Trophoblast cell (in vitro differentiated cells and primary cell): ENCODE results near the gene RALGAPB.

ENCODE experiments used
- DNase-seq, 2 donors: peaks; one replicate each; pipeline ENCODE4 v3.0.0-alpha.2; 2016
- H2AFZ ChIP-seq: 2 replicates; pipeline ENCODE4 v1.6.1; 2013; ENCODE audit warnings: low read length, moderate library complexity, mild to moderate bottlenecking; ENCODE audit not compliant: insufficient read depth, poor library complexity
- H2AK5ac ChIP-seq: 2 replicates; pipeline ENCODE4 v1.6.1; 2013; ENCODE audit warnings: mild to moderate bottlenecking, low read length
- H2BK120ac ChIP-seq: 2 replicates; pipeline ENCODE4 v1.6.1; 2013; ENCODE audit warnings: low read length, mild to moderate bottlenecking, moderate library complexity; ENCODE audit not compliant: insufficient read depth, poor library complexity
- H2BK12ac ChIP-seq: 2 replicates; pipeline ENCODE4 v1.6.1; 2013; ENCODE audit warnings: mild to moderate bottlenecking, low read length, moderate library complexity
- H2BK5ac ChIP-seq: 2 replicates; pipeline ENCODE4 v1.6.1; 2013; ENCODE audit warnings: low read length, low read depth, moderate library complexity, mild to moderate bottlenecking; ENCODE audit not compliant: poor library complexity
- H3K14ac ChIP-seq: 2 replicates; pipeline ENCODE4 v1.6.1; 2013; ENCODE audit warnings: mild to moderate bottlenecking, low read length
- H3K18ac ChIP-seq: 2 replicates; pipeline ENCODE4 v1.6.1; 2013; ENCODE audit warnings: mild to moderate bottlenecking, low read length
- H3K23ac ChIP-seq: 2 replicates; pipeline ENCODE4 v1.6.1; 2013; ENCODE audit warnings: low read length
- H3K27ac ChIP-seq: 2 replicates; pipeline ENCODE4 v1.5.1; 2013; ENCODE audit warnings: low read depth, mild to moderate bottlenecking, inconsistent platforms, low read length, moderate library complexity
- H3K27me3 ChIP-seq: 2 replicates; pipeline ENCODE4 v1.6.1; 2013; ENCODE audit warnings: inconsistent platforms, mild to moderate bottlenecking, low read length, moderate library complexity; ENCODE audit not compliant: insufficient read depth
- H3K36me3 ChIP-seq, 2 experiments: 1 replicate in 1 of 2; 2 replicates in 1 of 2; pipeline ENCODE4 v1.6.1; 2013; ENCODE audit warnings: low read length in 2 of 2, mild to moderate bottlenecking in 2 of 2, moderate library complexity in 1 of 2; ENCODE audit not compliant: insufficient read depth in 2 of 2, control insufficient read depth in 1 of 2
- H3K4ac ChIP-seq: 2 replicates; pipeline ENCODE4 v1.6.1; 2013; ENCODE audit warnings: low read depth, mild to moderate bottlenecking, low read length, moderate library complexity
- H3K4me1 ChIP-seq, 2 experiments: 1 replicate in 1 of 2; 2 replicates in 1 of 2; pipeline ENCODE4 v1.6.1; 2013; ENCODE audit warnings: low read length in 2 of 2, mild to moderate bottlenecking in 2 of 2, moderate library complexity in 1 of 2; ENCODE audit not compliant: insufficient read depth in 2 of 2, control insufficient read depth in 1 of 2
- H3K4me2 ChIP-seq: 2 replicates; pipeline ENCODE4 v1.6.1; 2013; ENCODE audit warnings: inconsistent platforms, mild to moderate bottlenecking, low read length, moderate library complexity
- H3K4me3 ChIP-seq: 2 replicates; pipeline ENCODE4 v1.5.1; 2013; ENCODE audit warnings: mild to moderate bottlenecking, low read depth, low read length, inconsistent platforms
- H3K79me1 ChIP-seq: one replicate; pipeline ENCODE4 v1.6.1; 2013; ENCODE audit warnings: low read length
- H3K79me2 ChIP-seq: 2 replicates; pipeline ENCODE4 v1.6.1; 2013; ENCODE audit warnings: low read length, mild to moderate bottlenecking; ENCODE audit not compliant: control insufficient read depth, insufficient read depth, poor library complexity
- H3K9ac ChIP-seq: 2 replicates; pipeline ENCODE4 v1.6.1; 2013; ENCODE audit warnings: mild to moderate bottlenecking, low read length
- H3K9me3 ChIP-seq: 2 replicates; pipeline ENCODE4 v1.6.1; 2013; ENCODE audit warnings: low read depth, mild to moderate bottlenecking, control low read depth, inconsistent platforms, low read length; ENCODE audit not compliant: insufficient read depth
- H4K12ac ChIP-seq: 2 replicates; pipeline ENCODE4 v1.6.1; 2013; ENCODE audit warnings: low read depth, mild to moderate bottlenecking, low read length, moderate library complexity
- H4K8ac ChIP-seq: 2 replicates; pipeline ENCODE4 v1.6.1; 2013; ENCODE audit warnings: low read depth, mild to moderate bottlenecking, low read length, moderate library complexity
- H4K91ac ChIP-seq: one replicate; pipeline ENCODE4 v1.6.1; 2013; ENCODE audit warnings: low read depth, mild to moderate bottlenecking, low read length, moderate library complexity
- WGBS: extraction: QIAGEN DNeasy Blood & Tissue Kit; methylation state at CpG from one replicate; pipeline ENCODE4 v1.1.7; 2013; ENCODE audit warnings: missing lambda C conversion rate; ENCODE audit not compliant: insufficient read length, insufficient coverage; ENCODE audit errors: extremely low coverage; 5-methylcytosine and 5-hydroxymethylcytosine counted together

The RALGAPB gene

GRCh38 chr20:38514185-38514584, 41.5 kb downstream of the RALGAPB start:
- Histone ChIP-seq H3K27ac (no peak overlapping the region), H3K9me3 (no peaks in the 10 kb centered on the region), H4K12ac (no peak overlapping the region), H3K9ac (no peak overlapping the region), H3K4me3 (no peak overlapping the region), H4K91ac (no peak overlapping the region), H2AK5ac (no peak overlapping the region), H3K14ac (no peak overlapping the region), H3K18ac (no peak overlapping the region), H4K8ac (no peak overlapping the region), H3K79me1 (no peaks in the 10 kb centered on the region), H3K4me1 (no peaks in the 10 kb centered on the region), H3K23ac (no peak overlapping the region), H3K27me3 (no peaks in the 10 kb centered on the region), H3K79me2 (no peaks in the 10 kb centered on the region), H2AFZ (no peak overlapping the region), H3K4ac (no peak overlapping the region), H3K4me2 (no peak overlapping the region), H2BK12ac (no peak overlapping the region), H2BK5ac (no peak overlapping the region), H3K36me3 (peaks cover 15 to 21% of the 10 kb centered on the region in 2 experiments), H2BK120ac (no peak overlapping the region)
- no CpG with 5 or more reads among the region's 4 CpGs for WGBS
- no peak for DNase-seq

GRCh38 chr20:38514947-38515346, 42.3 kb downstream of the RALGAPB start:
- WGBS, result no CpG with 5 or more reads among the region's 3 CpGs
- H3K27me3 ChIP-seq, result no peaks in the 10 kb centered on the region
- no peak overlapping the region for H4K91ac ChIP-seq
- H3K36me3 ChIP-seq, result peaks cover 12 to 18% of the 10 kb centered on the region in 2 experiments
- H3K79me2 ChIP-seq, result no peaks in the 10 kb centered on the region
- H3K23ac ChIP-seq, result no peak overlapping the region
- no peak overlapping the region for H3K18ac ChIP-seq
- H2BK120ac ChIP-seq, result no peak overlapping the region
- H3K79me1 ChIP-seq, result no peaks in the 10 kb centered on the region
- H3K4ac ChIP-seq, result no peak overlapping the region
- no peak overlapping the region for H3K4me2 ChIP-seq
- no peak overlapping the region for H3K14ac ChIP-seq
- no peak overlapping the region for H2AFZ ChIP-seq
- DNase-seq, result no peak
- no peak overlapping the region for H2BK12ac ChIP-seq
- no peak overlapping the region for H3K27ac ChIP-seq
- H3K4me3 ChIP-seq, result no peak overlapping the region
- H4K12ac ChIP-seq, result no peak overlapping the region
- no peak overlapping the region for H2BK5ac ChIP-seq
- no peak overlapping the region for H3K9ac ChIP-seq
- H4K8ac ChIP-seq, result no peak overlapping the region
- H3K4me1 ChIP-seq, result no peaks in the 10 kb centered on the region
- H2AK5ac ChIP-seq, result no peak overlapping the region
- no peaks in the 10 kb centered on the region for H3K9me3 ChIP-seq

GRCh38 chr20:38515631-38516030, 43.0 kb downstream of the RALGAPB start:
- no peaks in the 10 kb centered on the region for H3K4me1 ChIP-seq
- no peak overlapping the region for H2BK5ac ChIP-seq
- no peak for DNase-seq
- H2AK5ac ChIP-seq, result no peak overlapping the region
- H4K8ac ChIP-seq, result no peak overlapping the region
- no peak overlapping the region for H4K12ac ChIP-seq
- H2BK120ac ChIP-seq, result no peak overlapping the region
- no peak overlapping the region for H4K91ac ChIP-seq
- peaks cover 8 to 16% of the 10 kb centered on the region in 2 experiments for H3K36me3 ChIP-seq
- no peak overlapping the region for H3K14ac ChIP-seq
- WGBS, result no CpG with 5 or more reads among the region's 2 CpGs
- H2BK12ac ChIP-seq, result no peak overlapping the region
- H3K18ac ChIP-seq, result no peak overlapping the region
- no peak overlapping the region for H3K4me2 ChIP-seq
- H3K27ac ChIP-seq, result no peak overlapping the region
- H3K4ac ChIP-seq, result no peak overlapping the region
- no peak overlapping the region for H3K9ac ChIP-seq
- no peaks in the 10 kb centered on the region for H3K79me1 ChIP-seq
- H3K79me2 ChIP-seq, result no peaks in the 10 kb centered on the region
- no peak overlapping the region for H3K4me3 ChIP-seq
- H3K9me3 ChIP-seq, result no peaks in the 10 kb centered on the region
- H3K23ac ChIP-seq, result no peak overlapping the region
- H2AFZ ChIP-seq, result no peak overlapping the region
- H3K27me3 ChIP-seq, result no peaks in the 10 kb centered on the region

- H3K27me3 ChIP-seq, result no peaks in the 10 kb centered on the region
- no peak overlapping the region for H3K9ac ChIP-seq
- H4K91ac ChIP-seq, result no peak overlapping the region
- H2BK5ac ChIP-seq, result no peak overlapping the region
- no peak overlapping the region for H2AK5ac ChIP-seq
- H3K14ac ChIP-seq, result no peak overlapping the region
- H3K23ac ChIP-seq, result no peak overlapping the region
- H3K9me3 ChIP-seq, result no peaks in the 10 kb centered on the region
- H2BK120ac ChIP-seq, result no peak overlapping the region
- no peak for DNase-seq
- peaks cover 3 to 16% of the 10 kb centered on the region in 2 experiments for H3K36me3 ChIP-seq
- H3K4me2 ChIP-seq, result no peak overlapping the region
- H3K4me3 ChIP-seq, result no peak overlapping the region
- no peak overlapping the region for H2BK12ac ChIP-seq
- H4K12ac ChIP-seq, result no peak overlapping the region
- H3K4me1 ChIP-seq, result no peaks in the 10 kb centered on the region
- no peak overlapping the region for H3K27ac ChIP-seq
- no peak overlapping the region for H2AFZ ChIP-seq
- no peak overlapping the region for H3K4ac ChIP-seq
- H4K8ac ChIP-seq, result no peak overlapping the region
- no peak overlapping the region for H3K18ac ChIP-seq
- WGBS, result no CpG with 5 or more reads among the region's 1 CpG
- no peaks in the 10 kb centered on the region for H3K79me2 ChIP-seq
- no peaks in the 10 kb centered on the region for H3K79me1 ChIP-seq
Measured at GRCh38 chr20:38519426-38519825, 46.8 kb downstream of the RALGAPB start.
